Caco-2 (cell line): ENCODE data around the gene SPACA9. TPM values are rescaled to one million over a fixed set of nuclear protein-coding genes. Genes with fewer than 3 reads are reported as not detected.

Source experiments
- BruUV-seq: library from RNA; stranded (reverse); fragments of 400-500 nt; replicated peaks from 2 replicates; lab custom pipeline; 2021; lab: Mats Ljungman, UMichigan
- CTCF ChIA-PET: fragments of 300-600 bp; sonication (Branson Sonifier 250); formaldehyde crosslinking; loops from one replicate; lab custom pipeline; 2022; ENCODE audit warnings: antibody characterized with exemption; lab: Charles Lee
- POLR2A ChIA-PET: fragments of 300-600 bp; sonication (Branson Sonifier 250); formaldehyde crosslinking; loops from one replicate; lab custom pipeline; 2022; ENCODE audit warnings: antibody characterized with exemption; lab: Charles Lee
- DNase-seq, 2 experiments: peaks; one replicate each; pipeline versions ENCODE4 v3.0.0 to v3.0.0-alpha.2; 2020 to 2022
- H3K27me3 ChIP-seq: replicated peaks from 2 replicates; pipeline ENCODE4 v1.6.0; 2011; ENCODE audit warnings: low read length; ENCODE audit not compliant: control insufficient read depth, insufficient read depth
- H3K36me3 ChIP-seq: 2 replicates; pipeline ENCODE4 v1.5.1; 2011; ENCODE audit warnings: low read length; ENCODE audit not compliant: control insufficient read depth, insufficient read depth
- H3K4me1 ChIP-seq: fragments of 250-450 bp; sonication (Bioruptor Pico); 2 replicates; pipeline ENCODE4 v1.5.1; 2020; ENCODE audit warnings: mild to moderate bottlenecking
- H3K4me3 ChIP-seq: 2 replicates; pipeline ENCODE4 v1.5.1; 2011; ENCODE audit warnings: low read depth, mild to moderate bottlenecking, control low read depth, low read length
- H3K9me3 ChIP-seq: fragments of 250-450 bp; sonication (Bioruptor Pico); 2 replicates; pipeline ENCODE4 v1.5.1; 2020; ENCODE audit warnings: mild to moderate bottlenecking, moderate library complexity
- H3K27ac Mint-ChIP-seq: one replicate; pipeline ENCODE4 v1.8.0; 2022; ENCODE audit warnings: mixed read lengths; ENCODE audit not compliant: unreplicated experiment
- H3K27me3 Mint-ChIP-seq: one replicate; pipeline ENCODE4 v1.8.0; 2022; ENCODE audit warnings: mixed read lengths; ENCODE audit not compliant: insufficient read depth, unreplicated experiment
- H3K36me3 Mint-ChIP-seq: one replicate; pipeline ENCODE4 v1.8.0; 2022; ENCODE audit warnings: mild to moderate bottlenecking, mixed read lengths; ENCODE audit not compliant: insufficient read depth, unreplicated experiment
- H3K4me1 Mint-ChIP-seq: one replicate; pipeline ENCODE4 v1.8.0; 2022; ENCODE audit warnings: low read depth, mixed read lengths; ENCODE audit not compliant: unreplicated experiment
- H3K4me3 Mint-ChIP-seq: one replicate; pipeline ENCODE4 v1.8.0; 2022; ENCODE audit warnings: mild to moderate bottlenecking, moderate library complexity, mixed read lengths; ENCODE audit not compliant: unreplicated experiment
- H3K9me3 Mint-ChIP-seq: one replicate; pipeline ENCODE4 v1.8.0; 2022; ENCODE audit warnings: mixed read lengths; ENCODE audit not compliant: unreplicated experiment
- intact Hi-C: fragments of 100-400 bp; cut with micrococcal nuclease; formaldehyde crosslinking; loops from one replicate; pipeline ENCODE4 v1.10.0; 2022; ENCODE audit not compliant: unreplicated experiment
- total RNA-seq: library from RNA; stranded (reverse); gene quantifications from 2 replicates; pipeline ENCODE4 v1.2.3, GENCODE V29; 2022
- TF ChIP-seq, protein P1 (sequence below), 2 experiments: fragments of 200-600 bp in 1 of 2; IDR thresholded peaks; 1 replicate in 1 of 2; 2 replicates in 1 of 2; pipeline versions ENCODE4 v1.5.1 to v1.8.0; 2011 to 2022; ENCODE audit warnings: antibody characterized with exemption in 1 of 2, control low read depth in 1 of 2, inconsistent platforms in 1 of 2, low read depth in 1 of 2, low read length in 1 of 2, mild to moderate bottlenecking in 1 of 2, moderate library complexity in 1 of 2; ENCODE audit not compliant: insufficient read depth in 1 of 2, severe bottlenecking in 1 of 2, unreplicated experiment in 1 of 2

The SPACA9 gene
- total RNA-seq, 1 experiment from 2014 or later = 0.64 TPM

DNA sequence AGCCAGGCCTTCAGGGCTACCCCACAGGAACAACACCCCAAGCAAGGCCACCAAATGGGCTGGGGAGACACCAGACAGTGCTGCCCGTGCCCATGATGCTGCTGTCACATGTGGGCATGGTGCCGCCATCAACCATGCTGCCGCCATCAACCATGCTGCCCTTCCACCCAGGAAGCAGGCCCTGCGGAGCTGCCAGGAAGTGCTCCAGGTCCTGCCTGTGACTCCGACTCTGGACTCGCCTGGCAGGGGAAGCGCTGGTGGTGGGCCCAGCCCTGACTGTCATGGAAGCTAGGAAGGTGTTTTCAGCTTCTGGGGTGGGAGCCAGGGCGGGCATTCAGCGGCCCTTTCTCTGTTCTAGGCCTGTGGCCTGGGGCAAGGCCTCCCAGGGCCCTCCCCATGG, 9.4 kb upstream of the SPACA9 start:
- ChIA-PET CTCF (interaction anchor here (0.6 kb wide), 1 partner anchor 52 kb away, joined by 4 read pairs; no protein-coding TSS in a partner anchor), POLR2A (no interaction called here)
- Mint-ChIP-seq H3K27me3 (peaks cover 7% of the 10 kb centered on the region), H3K36me3 (no peaks in the 10 kb centered on the region), H3K9me3 (no peaks in the 10 kb centered on the region), H3K4me3 (no peak overlapping the region), H3K27ac (no peak overlapping the region), H3K4me1 (peaks cover 6% of the 10 kb centered on the region)
- Histone ChIP-seq H3K4me3 (no peak overlapping the region), H3K27me3 (no peaks in the 10 kb centered on the region), H3K9me3 (no peaks in the 10 kb centered on the region), H3K4me1 (no peaks in the 10 kb centered on the region), H3K36me3 (no peaks in the 10 kb centered on the region)
- TF ChIP-seq, protein P1, sequence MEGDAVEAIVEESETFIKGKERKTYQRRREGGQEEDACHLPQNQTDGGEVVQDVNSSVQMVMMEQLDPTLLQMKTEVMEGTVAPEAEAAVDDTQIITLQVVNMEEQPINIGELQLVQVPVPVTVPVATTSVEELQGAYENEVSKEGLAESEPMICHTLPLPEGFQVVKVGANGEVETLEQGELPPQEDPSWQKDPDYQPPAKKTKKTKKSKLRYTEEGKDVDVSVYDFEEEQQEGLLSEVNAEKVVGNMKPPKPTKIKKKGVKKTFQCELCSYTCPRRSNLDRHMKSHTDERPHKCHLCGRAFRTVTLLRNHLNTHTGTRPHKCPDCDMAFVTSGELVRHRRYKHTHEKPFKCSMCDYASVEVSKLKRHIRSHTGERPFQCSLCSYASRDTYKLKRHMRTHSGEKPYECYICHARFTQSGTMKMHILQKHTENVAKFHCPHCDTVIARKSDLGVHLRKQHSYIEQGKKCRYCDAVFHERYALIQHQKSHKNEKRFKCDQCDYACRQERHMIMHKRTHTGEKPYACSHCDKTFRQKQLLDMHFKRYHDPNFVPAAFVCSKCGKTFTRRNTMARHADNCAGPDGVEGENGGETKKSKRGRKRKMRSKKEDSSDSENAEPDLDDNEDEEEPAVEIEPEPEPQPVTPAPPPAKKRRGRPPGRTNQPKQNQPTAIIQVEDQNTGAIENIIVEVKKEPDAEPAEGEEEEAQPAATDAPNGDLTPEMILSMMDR (IDR thresholded peaks at IDR 0.05; ENCODE audit: insufficient read depth in 1 of 2, low read depth in 1 of 2, low read length in 1 of 2, severe bottlenecking in 1 of 2, unreplicated experiment in 1 of 2) = no peak
- no peak for DNase-seq
- intact Hi-C loops = no loop called here
- BruUV-seq = no TSS peak

DNA sequence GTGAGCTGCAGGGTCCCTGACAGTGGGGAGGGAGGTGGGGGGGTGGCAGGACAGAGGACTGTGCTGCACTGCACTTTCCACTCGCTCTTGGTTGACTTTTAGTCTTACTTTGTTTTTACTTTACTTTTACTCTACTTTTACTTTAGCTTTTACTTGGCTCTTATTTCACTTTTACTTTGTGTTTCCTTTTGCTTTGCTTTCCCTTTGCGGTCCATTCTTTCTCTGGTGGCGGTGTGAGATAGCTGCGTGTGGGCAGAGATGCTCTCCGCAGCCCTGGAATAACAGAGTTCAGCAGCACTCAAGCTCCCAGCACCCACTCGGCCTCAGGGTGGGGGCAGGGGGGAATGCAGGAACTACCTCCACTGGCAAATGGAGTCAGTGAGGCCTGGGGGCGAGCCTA, 5.3 kb upstream of the SPACA9 start:
- POLR2A ChIA-PET = no interaction called here
- Mint-ChIP-seq H3K27ac (no peak overlapping the region), H3K4me1 (peaks cover 6% of the 10 kb centered on the region), H3K27me3 (peaks cover 7% of the 10 kb centered on the region), H3K9me3 (no peaks in the 10 kb centered on the region), H3K36me3 (no peaks in the 10 kb centered on the region), H3K4me3 (no peak overlapping the region)
- Histone ChIP-seq H3K9me3 (no peaks in the 10 kb centered on the region), H3K4me3 (no peak overlapping the region), H3K36me3 (no peaks in the 10 kb centered on the region), H3K4me1 (no peaks in the 10 kb centered on the region), H3K27me3 (no peaks in the 10 kb centered on the region)
- CTCF ChIA-PET = no interaction called here
- no TSS peak for BruUV-seq
- TF ChIP-seq, protein P1 (IDR thresholded peaks at IDR 0.05; ENCODE audit: insufficient read depth in 1 of 2, low read depth in 1 of 2, low read length in 1 of 2, severe bottlenecking in 1 of 2, unreplicated experiment in 1 of 2) = no peak
- intact Hi-C loops = no loop called here
- no peak for DNase-seq

DNA sequence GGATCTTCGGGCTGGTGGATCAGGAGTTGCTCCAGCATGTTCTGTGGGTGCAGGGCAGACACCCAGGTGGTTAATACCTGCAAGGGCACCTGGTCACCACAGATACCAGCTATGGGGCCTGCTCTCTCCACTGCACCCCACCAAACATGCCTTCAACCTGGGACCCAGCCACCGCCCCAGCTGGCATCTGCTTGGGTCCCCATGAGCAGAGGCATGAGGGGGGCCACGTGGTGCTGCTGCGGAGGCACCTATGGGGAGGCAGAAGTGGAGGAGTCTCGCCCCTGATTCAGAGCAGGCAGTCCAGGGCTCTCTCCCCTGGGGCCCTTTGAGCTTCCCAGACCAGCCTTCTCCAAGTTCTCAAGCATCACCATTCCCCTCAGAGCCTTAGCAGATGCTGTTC, 3.5 kb upstream of the SPACA9 start:
- no peak overlapping the region for H3K27ac Mint-ChIP-seq
- H3K4me1 Mint-ChIP-seq = peaks cover 6% of the 10 kb centered on the region
- H3K4me3 Mint-ChIP-seq = no peak overlapping the region
- CTCF ChIA-PET = no interaction called here
- Histone ChIP-seq H3K4me3 (no peak overlapping the region), H3K9me3 (no peaks in the 10 kb centered on the region), H3K36me3 (no peaks in the 10 kb centered on the region), H3K4me1 (no peaks in the 10 kb centered on the region), H3K27me3 (no peaks in the 10 kb centered on the region)
- intact Hi-C loops = no loop called here
- H3K36me3 Mint-ChIP-seq = no peaks in the 10 kb centered on the region
- TF ChIP-seq, protein P1 (IDR thresholded peaks at IDR 0.05; ENCODE audit: insufficient read depth in 1 of 2, low read depth in 1 of 2, low read length in 1 of 2, severe bottlenecking in 1 of 2, unreplicated experiment in 1 of 2) = no peak
- POLR2A ChIA-PET = no interaction called here
- H3K9me3 Mint-ChIP-seq = no peaks in the 10 kb centered on the region
- no peak for DNase-seq
- BruUV-seq = no TSS peak
- peaks cover 7% of the 10 kb centered on the region for H3K27me3 Mint-ChIP-seq
